HG03520 (cell line): ENCODE data around the gene UTS2B.

Experiments used
- ATAC-seq: cut with Tn5 transposase; IDR thresholded peaks from one replicate; pipeline ENCODE4 v1.9.1; 2021; ENCODE audit warnings: mild to moderate bottlenecking, moderate library complexity; ENCODE audit not compliant: unreplicated experiment

UTS2B gene, protein sequence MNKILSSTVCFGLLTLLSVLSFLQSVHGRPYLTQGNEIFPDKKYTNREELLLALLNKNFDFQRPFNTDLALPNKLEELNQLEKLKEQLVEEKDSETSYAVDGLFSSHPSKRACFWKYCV

DNA sequence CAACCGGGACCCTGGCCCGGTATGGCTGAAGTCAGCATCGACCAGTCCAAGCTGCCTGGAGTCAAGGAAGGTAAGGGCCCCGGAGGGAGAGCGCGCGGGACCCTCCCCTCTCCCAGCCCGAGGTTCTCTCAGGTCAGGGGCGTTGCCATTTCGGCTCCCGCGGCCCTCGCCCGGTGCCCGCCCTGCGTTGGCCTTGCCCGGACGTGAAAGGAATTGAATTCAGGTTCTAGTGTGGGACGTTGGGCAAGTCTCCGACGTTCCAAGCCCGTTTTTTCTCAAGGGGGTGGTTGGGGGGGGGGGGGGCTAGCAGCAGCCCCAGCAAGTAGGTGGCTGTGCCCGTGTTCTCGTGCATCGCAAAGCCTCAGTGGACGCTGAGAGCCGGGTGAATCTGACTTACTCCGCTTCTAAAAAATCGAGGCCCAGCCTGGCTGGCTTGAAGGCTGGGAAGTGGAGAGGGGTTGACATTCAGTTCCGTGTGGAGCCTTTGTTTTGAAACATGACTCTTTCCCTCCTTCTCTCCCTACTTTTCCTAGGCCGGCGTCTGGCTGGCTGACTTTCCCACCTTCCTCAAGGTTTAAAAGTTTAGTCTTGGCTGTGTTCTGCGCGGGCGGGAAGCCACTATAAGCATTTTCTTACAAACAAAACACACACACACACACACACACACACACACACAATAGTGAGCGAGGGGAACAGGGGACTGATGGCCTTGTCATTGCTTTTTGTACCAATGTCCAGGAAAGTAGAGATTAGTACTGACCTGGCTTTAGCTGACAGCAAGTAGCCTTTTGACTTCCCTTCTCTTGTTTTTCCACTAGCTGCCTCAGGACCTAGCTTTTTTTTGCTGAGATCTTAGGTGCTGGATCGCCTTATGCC is at the start of gene UTS2B:
TSS of gene UTS2B (minus strand) at position 873 of the 876 bp plus-strand sequence. CDS start 48,337 bp downstream, outside the sequence.
- peak; percentile 3 for ATAC-seq

GRCh38 chr3:191380001-191380400 is 49.7 kb upstream of the UTS2B start:
- ATAC-seq, result no peak

DNA sequence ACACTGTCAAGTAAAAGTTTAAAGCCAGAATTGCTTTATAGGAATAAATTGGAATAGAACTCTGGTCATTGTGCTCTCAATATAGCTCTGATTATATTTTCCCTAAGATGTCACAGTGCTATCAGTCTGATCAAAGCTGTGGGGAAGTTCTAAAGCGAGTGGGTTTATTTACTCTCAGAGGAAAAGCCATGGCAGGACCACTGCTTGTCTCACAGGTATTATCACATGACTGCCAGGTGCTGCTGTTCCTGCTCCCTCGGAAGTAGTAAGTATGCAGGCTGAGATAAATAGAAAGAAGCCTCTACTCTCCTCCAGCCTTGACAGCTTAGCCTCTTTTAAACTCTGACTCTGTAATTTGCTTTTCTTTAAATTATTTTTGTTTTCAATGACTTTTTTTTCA is 49.1 kb upstream of the UTS2B start:
- no peak for ATAC-seq

GRCh38 chr3:191378142-191378812 is 48.0 kb upstream of the UTS2B start:
- no peak for ATAC-seq

- ATAC-seq, result no peak
Observed at GRCh38 chr3:191376516-191377141, 46.3 kb upstream of the UTS2B start.

GRCh38 chr3:191373327-191373726 is 43.0 kb upstream of the UTS2B start:
- ATAC-seq, result no peak

GRCh38 chr3:191372122-191372521 is 41.8 kb upstream of the UTS2B start:
- no peak for ATAC-seq

DNA sequence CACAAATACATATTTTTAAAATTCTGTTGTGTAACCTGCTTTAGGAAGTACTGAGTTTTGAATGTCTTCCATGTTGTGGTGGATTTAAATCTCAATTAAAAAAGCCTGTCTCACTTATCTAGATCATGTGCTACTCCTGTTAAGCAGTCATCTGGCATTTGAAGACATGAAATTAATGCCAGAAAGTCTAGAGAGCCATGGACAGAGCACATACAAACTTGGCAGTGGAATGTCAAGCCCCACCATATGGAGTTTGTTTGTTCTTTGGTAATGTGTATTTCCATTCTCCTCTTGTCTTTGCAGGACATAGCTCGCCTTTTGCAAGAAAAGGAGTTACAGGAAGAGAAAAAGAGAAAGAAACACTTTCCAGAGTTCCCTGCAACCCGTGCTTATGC is 39.3 kb upstream of the UTS2B start:
- no peak for ATAC-seq

GRCh38 chr3:191368755-191369615 is 38.7 kb upstream of the UTS2B start:
- no peak for ATAC-seq

DNA sequence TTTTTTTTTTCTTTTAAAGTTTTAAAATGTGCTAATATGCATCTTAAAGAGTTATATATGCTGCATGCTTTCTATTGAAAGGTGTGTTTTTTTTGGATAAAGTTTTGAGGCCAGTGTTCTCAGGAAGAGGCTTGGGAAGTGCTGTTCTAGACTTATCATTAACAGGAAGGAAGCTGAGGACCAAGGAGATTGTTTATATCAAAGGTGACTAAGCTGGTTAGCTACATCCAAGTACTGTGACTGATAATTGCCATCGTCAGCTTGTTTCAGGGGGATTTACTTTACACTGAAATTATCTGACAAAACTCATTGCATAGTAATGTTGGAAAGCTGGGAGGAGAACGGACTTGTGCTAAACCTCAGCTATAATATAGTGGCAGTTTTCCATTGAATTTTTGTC is 36.3 kb upstream of the UTS2B start:
- ATAC-seq, result no peak

GRCh38 chr3:191363221-191363620 is 32.9 kb upstream of the UTS2B start:
- no peak for ATAC-seq

DNA sequence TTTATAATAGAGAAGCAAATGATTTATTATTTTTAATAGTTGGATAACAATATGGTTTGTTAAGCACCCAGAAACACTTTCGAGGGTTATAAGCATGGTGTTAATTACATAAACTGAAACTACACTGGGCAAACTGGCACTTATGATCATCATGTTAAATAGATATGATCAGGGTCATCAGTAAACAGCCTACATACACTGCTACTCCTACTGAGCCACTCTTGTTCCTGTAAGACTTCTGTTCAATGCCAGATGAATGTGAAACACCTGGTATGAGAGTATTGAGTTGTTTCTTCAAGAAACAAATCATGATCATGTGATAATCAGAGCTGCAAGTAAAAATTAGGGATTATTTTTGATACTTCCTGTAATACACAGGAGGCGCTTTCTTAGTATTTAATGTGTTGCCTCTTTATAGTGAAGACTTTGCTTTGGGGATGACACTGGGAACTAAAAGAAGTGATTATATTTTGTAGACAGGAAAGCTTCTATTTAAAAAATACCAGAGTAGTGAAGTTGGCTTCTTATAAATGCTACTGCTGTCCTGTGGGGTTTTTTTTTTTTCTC is 32.3 kb upstream of the UTS2B start:
- no peak for ATAC-seq

DNA sequence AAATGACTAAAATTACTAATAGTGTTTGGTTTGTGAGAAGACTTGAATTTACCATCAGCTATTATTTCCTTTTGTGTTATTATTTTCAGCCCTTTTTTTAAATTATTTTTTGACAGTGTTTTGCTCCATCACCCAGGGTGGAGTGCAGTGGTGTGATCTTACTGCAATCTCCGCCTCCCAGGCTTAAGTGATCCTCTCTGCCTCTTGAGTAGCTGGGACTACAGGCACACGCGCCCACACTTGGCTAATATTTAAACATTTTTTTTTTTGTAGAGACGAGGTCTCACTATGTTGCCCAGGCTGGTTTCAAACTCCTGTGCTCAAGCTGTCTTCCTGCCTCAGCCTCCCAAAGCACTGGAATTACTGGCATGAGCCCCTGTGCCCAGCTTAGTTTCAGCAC is 31.7 kb upstream of the UTS2B start:
- ATAC-seq, result no peak

DNA sequence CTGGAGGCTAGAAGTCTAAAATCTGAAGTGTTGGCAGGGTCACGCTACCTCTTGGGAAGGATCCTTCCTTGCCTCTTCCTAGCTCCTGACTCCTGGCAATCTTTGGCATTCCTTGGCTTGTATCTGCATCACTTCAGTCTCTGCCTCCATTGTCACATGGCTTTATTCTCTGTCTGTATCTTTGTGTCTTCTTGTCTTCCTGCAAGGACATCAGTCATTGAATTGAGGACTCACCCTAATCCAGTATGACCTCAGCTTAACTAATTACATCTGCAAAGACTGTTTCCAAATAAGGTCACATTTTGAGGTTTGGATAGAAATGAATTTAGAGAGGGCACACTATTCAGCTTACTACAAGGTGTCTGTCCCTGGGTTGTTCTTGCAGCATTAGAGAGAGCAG is 31.1 kb upstream of the UTS2B start:
- ATAC-seq, result no peak

- no peak for ATAC-seq
Observed at GRCh38 chr3:191360620-191361019, 30.3 kb upstream of the UTS2B start.

- ATAC-seq, result no peak
Observed at GRCh38 chr3:191358929-191359328, 28.6 kb upstream of the UTS2B start.

- no peak for ATAC-seq
Observed at GRCh38 chr3:191357909-191358308, 27.6 kb upstream of the UTS2B start.

DNA sequence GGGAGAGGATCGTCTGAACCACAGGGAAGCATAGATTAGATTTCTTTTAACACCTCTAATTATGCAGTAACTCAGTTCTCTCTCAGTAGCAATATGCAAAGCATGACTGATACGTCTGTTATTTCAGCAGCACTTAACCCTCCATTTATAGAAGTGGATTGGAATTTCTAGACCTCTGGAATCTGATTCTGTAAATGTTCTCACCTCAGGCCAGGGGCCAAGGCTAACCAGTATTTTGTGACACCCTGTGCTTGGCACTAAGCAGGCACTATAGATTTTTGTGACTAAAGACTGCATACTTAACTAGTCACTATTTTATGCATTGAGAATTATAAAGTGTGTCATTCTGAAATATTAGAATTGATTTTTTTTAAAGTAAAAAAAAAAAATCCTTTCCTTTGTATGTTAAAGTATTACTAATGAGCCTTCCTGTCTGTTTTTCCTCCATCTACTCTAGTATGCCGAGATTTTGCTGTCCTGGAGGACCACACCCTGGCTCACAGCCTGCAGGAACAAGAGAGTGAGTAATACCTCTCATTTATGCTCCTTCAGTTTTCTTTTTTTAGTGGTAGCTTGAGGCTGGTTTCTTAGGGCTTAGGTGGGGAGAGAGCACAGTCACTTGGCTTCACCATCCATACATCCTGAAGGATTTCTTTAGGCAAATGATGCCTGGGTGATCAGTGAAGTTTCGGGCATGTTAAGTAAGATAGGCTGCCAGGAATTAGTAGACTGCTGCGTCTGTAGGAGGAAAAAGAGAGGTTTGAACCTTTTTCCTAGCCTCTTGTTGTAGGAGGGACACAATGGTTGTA is 26.5 kb upstream of the UTS2B start:
- ATAC-seq, result no peak

DNA sequence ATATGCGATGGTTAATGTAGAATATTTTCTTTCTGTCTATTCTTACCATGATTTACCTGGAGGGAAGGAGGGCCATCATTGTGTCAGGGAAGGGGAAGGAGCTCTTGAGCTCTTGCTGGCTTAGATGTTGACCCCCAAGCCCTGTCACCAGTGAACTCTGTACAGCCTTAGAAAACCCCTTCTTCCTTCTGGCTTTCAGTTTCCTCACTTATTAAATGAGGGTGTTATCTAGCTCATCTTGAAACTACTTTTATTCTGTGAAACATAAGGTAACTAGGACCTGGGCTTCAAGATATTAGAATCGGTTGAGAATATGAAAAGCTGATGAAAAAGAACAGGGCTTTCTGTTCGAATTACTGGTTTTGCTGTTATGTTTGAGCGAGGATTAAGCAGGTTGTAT is 25.1 kb upstream of the UTS2B start:
- ATAC-seq, result peak; percentile 81
